ENCODE results near the gene COL9A2.

Gene COL9A2

GRCh38 chr1:40256401-40257084 is 60.5 kb downstream of the COL9A2 start:
- DNase-seq, result no peak

- DNase-seq, result no peak
These were observed 61.9 kb downstream of the COL9A2 start for GRCh38 chr1:40255231-40255630.

GRCh38 chr1:40252601-40253000 is 64.5 kb downstream of the COL9A2 start:
- DNase-seq, result no peak

- DNase-seq, result no peak
These were observed 65.6 kb downstream of the COL9A2 start for GRCh38 chr1:40251456-40251855.
